ENCODE results near the gene PLA2R1.

GRCh38 chr2:159936471-159936870 lies 125.9 kb downstream of the PLA2R1 start:
- TF ChIP-seq CTCF (conservative IDR thresholded peaks at IDR 0.05; ENCODE audit: low read depth, low read length) (no peak), EZH2 (IDR thresholded peaks at IDR 0.05; ENCODE audit: borderline replicate concordance, low read depth, low read length, poor library complexity, severe bottlenecking) (no peak)
